NCI-H748 treated with DMSO at 0.1 percent for 48 hours (cell line): ENCODE results near the gene TMEM63A.
"Not testable (repeated sequence)": the region's sequence is repeated elsewhere in the genome, so short reads cannot be mapped to it uniquely, and the experiment has no call there.

Experiments used
- DNase-seq: peaks from one replicate; lab custom pipeline; 2025; lab: John Stamatoyannopoulos, UW

Gene TMEM63A

GRCh38 chr1:225881959-225882693, at the start of gene TMEM63A:
TMEM63A (minus strand) TSS chr1:225882380; CDS start chr1:225877580, 4,800 bp downstream.
- no peak for DNase-seq

GRCh38 chr1:225931270-225932136, 49.3 kb upstream of the TMEM63A start:
- no peak for DNase-seq

GRCh38 chr1:225930566-225930965, 48.4 kb upstream of the TMEM63A start:
- no peak for DNase-seq

- DNase-seq: not testable (repeated sequence)
Observed at GRCh38 chr1:225929462-225929861, 47.3 kb upstream of the TMEM63A start.

- no peak for DNase-seq
Observed at GRCh38 chr1:225928186-225929175, 46.3 kb upstream of the TMEM63A start.

GRCh38 chr1:225926551-225927113, 44.5 kb upstream of the TMEM63A start:
- DNase-seq: no peak

- peak; percentile 77 for DNase-seq
Observed at GRCh38 chr1:225923692-225924555, 41.7 kb upstream of the TMEM63A start, which contains the start of gene PYCR2. PYCR2 (minus strand) TSS chr1:225924250; CDS start chr1:225924110, 140 bp downstream.

GRCh38 chr1:225923381-225923691, 41.2 kb upstream of the TMEM63A start:
- no peak for DNase-seq

GRCh38 chr1:225921734-225922709, 39.8 kb upstream of the TMEM63A start:
- no peak for DNase-seq

GRCh38 chr1:225919906-225920305, 37.7 kb upstream of the TMEM63A start:
- no peak for DNase-seq

GRCh38 chr1:225918280-225918679, 36.1 kb upstream of the TMEM63A start:
- no peak for DNase-seq

- DNase-seq: no peak
Observed at GRCh38 chr1:225917536-225917935, 35.4 kb upstream of the TMEM63A start.

GRCh38 chr1:225917101-225917500, 34.9 kb upstream of the TMEM63A start:
- DNase-seq: no peak

GRCh38 chr1:225915538-225915991, 33.4 kb upstream of the TMEM63A start:
- DNase-seq: peak; percentile 7

- no peak for DNase-seq
Observed at GRCh38 chr1:225914947-225915346, 32.8 kb upstream of the TMEM63A start.

- no peak for DNase-seq
Observed at GRCh38 chr1:225914391-225914790, 32.2 kb upstream of the TMEM63A start.

- DNase-seq: no peak
Observed at GRCh38 chr1:225911191-225912130, 29.3 kb upstream of the TMEM63A start.

GRCh38 chr1:225909477-225909876, 27.3 kb upstream of the TMEM63A start:
- DNase-seq: no peak
